ENCODE results near the gene SETX.

GRCh38 chr9:132357764-132358163 is 3.0 kb upstream of the SETX start:
- TF ChIP-seq CTCF (IDR thresholded peaks at IDR 0.05): no peak
- TF ChIP-seq POLR2A (IDR thresholded peaks at IDR 0.05): no peak

Measured in Peyer's patch (tissue), 4 donors.